ENCODE data around the gene KLHL17. TPM values are rescaled to one million over a fixed set of nuclear protein-coding genes. Genes with fewer than 3 reads are reported as not detected.

Gene KLHL17
- total and polyA plus RNA-seq, 10 of the 15 experiments (the other 5 are each of a cell fraction or from before 2014, with no cell fraction given), result 0.03 to 30.6 (median 5.3) TPM

GRCh38 chr1:1013922-1014648 lies 53.7 kb downstream of the KLHL17 start:
- ATAC-seq (peak; percentile 38), FAIRE-seq (no peak), DNase-seq (ENCODE audit: low read depth, low spot score) (no peak)
- Histone ChIP-seq H4K20me1 (ENCODE audit: control insufficient read depth, insufficient read depth) (no peaks in the 10 kb centered on the region), H2AFZ (ENCODE audit: control insufficient read depth, low read depth, low read length) (no peak overlapping the region), H3K79me2 (ENCODE audit: control insufficient read depth, insufficient read depth, low read length) (peaks cover 22% of the 10 kb centered on the region), H3K4me3 (peak overlapping the region; percentile 90), H3K27ac (ENCODE audit: control insufficient read depth, insufficient read depth) (peak overlapping the region; percentile 92), H3K9me3 (replicated peaks; ENCODE audit: control insufficient read depth, insufficient read depth, low read length) (no peaks in the 10 kb centered on the region; the same call in 2 of the 3 replicates), H3K36me3 (ENCODE audit: control insufficient read depth in 2 of 2, insufficient read depth in 2 of 2, low read length in 1 of 2) (no peaks in the 10 kb centered on the region), H3K4me2 (ENCODE audit: control insufficient read depth, insufficient read depth) (peak overlapping the region; percentile 62), H3K27me3 (replicated peaks in 1 of 2; ENCODE audit: control insufficient read depth in 2 of 2, insufficient read depth in 2 of 2, low read length in 1 of 2) (no peaks in the 10 kb centered on the region), H3K4me1 (ENCODE audit: control insufficient read depth, insufficient read depth, low read length) (peaks cover 12% of the 10 kb centered on the region), H3K9ac (ENCODE audit: control insufficient read depth, insufficient read depth, low read length) (peak overlapping the region; percentile 91)
- POLR2A ChIA-PET, result interaction anchor here (0.9 to 4.0 kb wide), 16 partner anchors 11 to 271 kb away, joined by 3 to 22 read pairs (median 4); partner anchors contain the start of genes PERM1, PLEKHN1 and UBE2J2
- WGBS (ENCODE audit: insufficient coverage, insufficient replicate concordance, low lambda C conversion rate, missing lambda C conversion rate), result 61% methylated on average over 30 of the region's 41 CpGs
- BruUV-seq (replicated peaks), result TSS peak; percentile 99
- intact Hi-C loops (cut with micrococcal nuclease; ENCODE audit: unreplicated experiment), result no loop called here
- RAD21 ChIA-PET (ENCODE audit: unreplicated experiment), result interaction anchor here (0.5 to 3.2 kb wide), 14 partner anchors 12 to 1221 kb away, joined by 3 to 24 read pairs (median 4); partner anchors contain the start of gene PERM1
- SMC1A ChIA-PET (ENCODE audit: uncharacterized antibody, unreplicated experiment), result interaction anchor here (0.7 to 2.8 kb wide), 8 partner anchors 12 to 49 kb away, joined by 3 to 13 read pairs (median 4); partner anchors contain the start of gene HES4
- CTCF ChIA-PET, result interaction anchor here (0.8 to 7.4 kb wide), 16 partner anchors 11 to 359 kb away, joined by 3 to 68 read pairs (median 4); partner anchors contain the start of gene PLEKHN1
- in situ Hi-C loops (cut with MboI), result no loop called here
- TF ChIP-seq RELB (IDR thresholded peaks at IDR 0.05; ENCODE audit: low read depth) (no peak), ZBED1 (IDR thresholded peaks at IDR 0.05; ENCODE audit: borderline replicate concordance) (no peak), FOS (IDR thresholded peaks at IDR 0.05; ENCODE audit: borderline replicate concordance, extremely low read depth, insufficient read length) (no peak), CUX1 (IDR thresholded peaks at IDR 0.05; ENCODE audit: insufficient replicate concordance, low read depth, low read length) (no peak), MTA2 (IDR thresholded peaks at IDR 0.05; ENCODE audit: low read depth) (no peak), TBL1XR1 (IDR thresholded peaks at IDR 0.05; ENCODE audit: low read depth, low read length) (no peak), CREB1 (IDR thresholded peaks at IDR 0.05; ENCODE audit: low read depth) (no peak), ATF7 (IDR thresholded peaks at IDR 0.05; ENCODE audit: low read depth) (no peak), HDGF (IDR thresholded peaks at IDR 0.05) (0 out of 2 replicates have a peak, but pooled peaks have one; percentile 31), IKZF1 (conservative IDR thresholded peaks at IDR 0.05) (no peak), HCFC1 (IDR thresholded peaks at IDR 0.05; ENCODE audit: low read length) (0 out of 2 replicates have a peak, but pooled peaks have one; percentile 5), BMI1 (IDR thresholded peaks at IDR 0.05; ENCODE audit: borderline replicate concordance) (no peak)
